HL-60 (cell line): ENCODE data around the gene NEK3.
"Not testable (repeated sequence)": the region's sequence is repeated elsewhere in the genome, so short reads cannot be mapped to it uniquely, and the experiment has no call there.

ENCODE experiments used
- CTCF ChIP-seq: IDR thresholded peaks from one replicate; pipeline ENCODE4 v1.5.1; 2011; ENCODE audit warnings: low read length, control low read depth, inconsistent platforms; ENCODE audit not compliant: insufficient read depth
- GABPA ChIP-seq: IDR thresholded peaks from 2 replicates; pipeline ENCODE4 v1.6.1; 2012; ENCODE audit warnings: low read depth
- POLR2AphosphoS5 ChIP-seq: IDR thresholded peaks from 2 replicates; pipeline ENCODE4 v1.6.1; 2012; ENCODE audit warnings: low read depth
- REST ChIP-seq: IDR thresholded peaks from 2 replicates; pipeline ENCODE4 v1.6.1; 2012; ENCODE audit warnings: low read depth; ENCODE audit not compliant: insufficient replicate concordance
- SPI1 ChIP-seq: IDR thresholded peaks from 2 replicates; pipeline ENCODE4 v1.6.1; 2012; ENCODE audit warnings: low read depth, mild to moderate bottlenecking, borderline replicate concordance

DNA sequence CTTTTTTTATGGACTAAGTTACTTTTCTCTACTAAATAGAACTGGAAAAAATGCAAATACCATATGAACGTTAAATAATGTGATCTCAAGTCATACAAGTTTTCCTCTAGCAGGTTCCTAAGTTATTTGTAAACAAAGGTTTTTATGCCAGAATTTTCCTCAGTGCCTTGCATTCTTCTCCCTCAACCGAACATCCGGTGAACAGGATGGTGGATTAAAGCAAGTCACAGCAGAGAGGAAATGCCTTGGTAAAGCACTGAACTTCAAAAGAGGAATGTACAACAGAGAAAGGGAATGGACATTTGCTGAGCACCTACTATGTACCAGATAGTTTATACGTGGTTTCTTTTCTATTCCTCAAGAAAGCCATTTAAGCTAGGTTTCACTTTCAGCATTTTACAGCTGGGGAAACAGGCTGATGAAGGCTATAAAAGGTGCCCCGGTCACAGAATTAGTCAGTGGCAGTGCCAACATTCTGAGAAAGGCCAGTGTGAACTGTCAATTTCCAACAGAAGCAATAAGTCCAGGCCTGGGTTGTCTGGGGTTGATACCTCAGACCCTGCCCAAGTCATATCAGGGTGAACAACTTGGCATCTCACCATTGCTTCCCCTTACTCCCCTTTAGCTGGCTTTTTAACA is 22.0 kb upstream of the NEK3 start:
- TF ChIP-seq CTCF, REST, POLR2AphosphoS5, GABPA, SPI1: not testable (repeated sequence)
